ENCODE measurements around the gene ELP2. TPM values are rescaled to one million over a fixed set of nuclear protein-coding genes. Genes with fewer than 3 reads are reported as not detected.

Gene ELP2
- total and polyA plus RNA-seq, 9 of the 15 experiments (the other 6 are each of a cell fraction or from before 2014, with no cell fraction given), result 76.8 to 192 (median 140) TPM

GRCh38 chr18:36187826-36188721 is 58.4 kb downstream of the ELP2 start (continued):
- no peak for TF ChIP-seq SETDB1 (IDR thresholded peaks at IDR 0.05; ENCODE audit: low read length)
- no peak for TF ChIP-seq FOXJ3 (CRISPR knock-in tag; IDR thresholded peaks at IDR 0.05)
- no peak for TF ChIP-seq FOXP1 (CRISPR knock-in tag; IDR thresholded peaks at IDR 0.05)
- no peak for TF ChIP-seq HNRNPH1 (optimal IDR thresholded peaks at IDR 0.05; ENCODE audit: low read depth, low read length)
- no peak for TF ChIP-seq ZNF507 (tag; conservative IDR thresholded peaks at IDR 0.05)
- no peak for TF ChIP-seq RREB1 (CRISPR knock-in tag; IDR thresholded peaks at IDR 0.05)
- no peak for TF ChIP-seq POU5F1 (IDR thresholded peaks at IDR 0.05; ENCODE audit: borderline replicate concordance, low read depth, low read length, partially characterized antibody)
- no peak for TF ChIP-seq RBM17 (IDR thresholded peaks at IDR 0.05; ENCODE audit: borderline replicate concordance, low read depth, low read length)
- no peak for TF ChIP-seq IRF2 (CRISPR knock-in tag; IDR thresholded peaks at IDR 0.05)
- TF ChIP-seq NCOA6 (IDR thresholded peaks at IDR 0.05), result peak; percentile 50; the same call in 1 of the 2 replicates
- no peak for TF ChIP-seq ZNF551 (CRISPR knock-in tag; IDR thresholded peaks at IDR 0.05)
- peak; percentile 78 for TF ChIP-seq CEBPG (CRISPR knock-in tag; IDR thresholded peaks at IDR 0.05)
- peak; percentile 27 to 37; a peak in 1 of 4 replicates for TF ChIP-seq CEBPG (tag; conservative IDR thresholded peaks at IDR 0.05 in 1 of 2, IDR thresholded peaks at IDR 0.05 in 1 of 2)
- TF ChIP-seq SMAD3 (CRISPR knock-in tag; conservative IDR thresholded peaks at IDR 0.05), result no peak
- 0 out of 2 replicates have a peak, but pooled peaks have one; percentile 36 for TF ChIP-seq ZFP91 (CRISPR knock-in tag; IDR thresholded peaks at IDR 0.05)
- TF ChIP-seq, protein P1, sequence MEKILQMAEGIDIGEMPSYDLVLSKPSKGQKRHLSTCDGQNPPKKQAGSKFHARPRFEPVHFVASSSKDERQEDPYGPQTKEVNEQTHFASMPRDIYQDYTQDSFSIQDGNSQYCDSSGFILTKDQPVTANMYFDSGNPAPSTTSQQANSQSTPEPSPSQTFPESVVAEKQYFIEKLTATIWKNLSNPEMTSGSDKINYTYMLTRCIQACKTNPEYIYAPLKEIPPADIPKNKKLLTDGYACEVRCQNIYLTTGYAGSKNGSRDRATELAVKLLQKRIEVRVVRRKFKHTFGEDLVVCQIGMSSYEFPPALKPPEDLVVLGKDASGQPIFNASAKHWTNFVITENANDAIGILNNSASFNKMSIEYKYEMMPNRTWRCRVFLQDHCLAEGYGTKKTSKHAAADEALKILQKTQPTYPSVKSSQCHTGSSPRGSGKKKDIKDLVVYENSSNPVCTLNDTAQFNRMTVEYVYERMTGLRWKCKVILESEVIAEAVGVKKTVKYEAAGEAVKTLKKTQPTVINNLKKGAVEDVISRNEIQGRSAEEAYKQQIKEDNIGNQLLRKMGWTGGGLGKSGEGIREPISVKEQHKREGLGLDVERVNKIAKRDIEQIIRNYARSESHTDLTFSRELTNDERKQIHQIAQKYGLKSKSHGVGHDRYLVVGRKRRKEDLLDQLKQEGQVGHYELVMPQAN (IDR thresholded peaks at IDR 0.05; ENCODE audit: borderline replicate concordance), result peak; percentile 47; the same call in 1 of the 2 replicates
- no peak for TF ChIP-seq SNRNP70 (optimal IDR thresholded peaks at IDR 0.05; ENCODE audit: low read depth, low read length)
- TF ChIP-seq CSDE1 (IDR thresholded peaks at IDR 0.05), result no peak
- TF ChIP-seq CHCHD3 (CRISPR knock-in tag; IDR thresholded peaks at IDR 0.05), result no peak

Measured in K562 (cell line).